BE2C (cell line): ENCODE results near the gene ATP8A2.

Experiments
- DNase-seq: peaks from one replicate; pipeline ENCODE4 v3.0.0-alpha.2; 2020
- H3K27me3 ChIP-seq: fragments of 250-450 bp; sonication (Bioruptor Pico); 2 replicates; pipeline ENCODE4 v1.5.1; 2020; ENCODE audit warnings: mild to moderate bottlenecking
- H3K36me3 ChIP-seq: fragments of 250-450 bp; sonication (Bioruptor Pico); 2 replicates; pipeline ENCODE4 v1.5.1; 2020; ENCODE audit warnings: mild to moderate bottlenecking
- H3K4me1 ChIP-seq: fragments of 250-450 bp; sonication (Bioruptor Pico); 2 replicates; pipeline ENCODE4 v1.5.1; 2020
- H3K4me3 ChIP-seq: 2 replicates; pipeline ENCODE4 v1.5.1; 2011; ENCODE audit warnings: low read depth, low read length
- H3K9me3 ChIP-seq: fragments of 250-450 bp; sonication (Bioruptor Pico); 2 replicates; pipeline ENCODE4 v1.5.1; 2020
- TF ChIP-seq, protein P1 (sequence below): IDR thresholded peaks from 2 replicates; pipeline ENCODE4 v1.5.1; 2012; ENCODE audit warnings: mild to moderate bottlenecking, low read depth, low read length

Gene ATP8A2

DNA sequence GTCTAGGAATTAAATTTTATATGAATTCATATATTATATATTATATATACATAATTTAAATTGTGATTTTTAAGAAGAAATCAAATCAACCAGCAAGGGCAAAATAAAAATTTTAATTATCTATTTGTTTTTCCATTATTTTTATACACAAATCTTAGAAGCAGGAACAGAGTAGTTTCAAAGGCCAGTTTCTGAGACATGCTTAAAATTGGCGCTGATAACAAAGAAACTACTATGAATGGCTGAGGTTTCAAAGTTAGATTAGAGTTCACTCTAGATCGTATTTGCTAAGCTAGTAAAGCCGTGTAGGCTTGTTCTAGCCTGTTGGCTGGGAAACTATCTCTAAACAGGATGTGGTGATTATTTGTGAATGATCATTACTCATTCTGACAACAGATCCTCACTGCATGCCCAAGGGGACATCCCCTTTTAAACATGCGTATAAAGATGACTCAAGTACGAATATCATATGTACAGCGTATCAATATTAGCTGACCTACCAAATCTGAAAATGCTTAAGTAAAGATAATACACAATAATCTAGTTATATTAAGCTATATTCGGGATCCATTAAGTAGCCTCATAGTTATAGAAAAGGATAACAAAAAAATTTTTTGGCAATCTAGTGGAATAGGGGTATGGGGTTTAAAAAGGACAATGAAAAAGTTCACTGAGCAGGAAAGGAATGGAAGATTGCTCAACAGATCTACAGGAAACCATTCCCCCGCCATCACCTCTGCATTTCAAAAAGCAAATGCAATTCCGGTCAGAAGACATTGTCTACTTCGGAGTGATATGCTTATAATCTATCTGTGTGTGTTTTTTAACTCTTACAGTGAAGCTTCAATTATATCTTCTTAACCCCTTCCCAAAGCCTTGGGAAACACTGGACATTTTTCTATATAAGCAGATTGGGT is 529.9 kb downstream of the ATP8A2 start:
- H3K9me3 ChIP-seq, result no peaks in the 10 kb centered on the region
- TF ChIP-seq, protein P1, sequence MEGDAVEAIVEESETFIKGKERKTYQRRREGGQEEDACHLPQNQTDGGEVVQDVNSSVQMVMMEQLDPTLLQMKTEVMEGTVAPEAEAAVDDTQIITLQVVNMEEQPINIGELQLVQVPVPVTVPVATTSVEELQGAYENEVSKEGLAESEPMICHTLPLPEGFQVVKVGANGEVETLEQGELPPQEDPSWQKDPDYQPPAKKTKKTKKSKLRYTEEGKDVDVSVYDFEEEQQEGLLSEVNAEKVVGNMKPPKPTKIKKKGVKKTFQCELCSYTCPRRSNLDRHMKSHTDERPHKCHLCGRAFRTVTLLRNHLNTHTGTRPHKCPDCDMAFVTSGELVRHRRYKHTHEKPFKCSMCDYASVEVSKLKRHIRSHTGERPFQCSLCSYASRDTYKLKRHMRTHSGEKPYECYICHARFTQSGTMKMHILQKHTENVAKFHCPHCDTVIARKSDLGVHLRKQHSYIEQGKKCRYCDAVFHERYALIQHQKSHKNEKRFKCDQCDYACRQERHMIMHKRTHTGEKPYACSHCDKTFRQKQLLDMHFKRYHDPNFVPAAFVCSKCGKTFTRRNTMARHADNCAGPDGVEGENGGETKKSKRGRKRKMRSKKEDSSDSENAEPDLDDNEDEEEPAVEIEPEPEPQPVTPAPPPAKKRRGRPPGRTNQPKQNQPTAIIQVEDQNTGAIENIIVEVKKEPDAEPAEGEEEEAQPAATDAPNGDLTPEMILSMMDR, result no peak
- no peaks in the 10 kb centered on the region for H3K36me3 ChIP-seq
- no peak overlapping the region for H3K4me3 ChIP-seq
- H3K27me3 ChIP-seq, result peaks cover 15% of the 10 kb centered on the region; the same call in 1 of the 2 replicates
- no peak for DNase-seq
- H3K4me1 ChIP-seq, result no peaks in the 10 kb centered on the region

DNA sequence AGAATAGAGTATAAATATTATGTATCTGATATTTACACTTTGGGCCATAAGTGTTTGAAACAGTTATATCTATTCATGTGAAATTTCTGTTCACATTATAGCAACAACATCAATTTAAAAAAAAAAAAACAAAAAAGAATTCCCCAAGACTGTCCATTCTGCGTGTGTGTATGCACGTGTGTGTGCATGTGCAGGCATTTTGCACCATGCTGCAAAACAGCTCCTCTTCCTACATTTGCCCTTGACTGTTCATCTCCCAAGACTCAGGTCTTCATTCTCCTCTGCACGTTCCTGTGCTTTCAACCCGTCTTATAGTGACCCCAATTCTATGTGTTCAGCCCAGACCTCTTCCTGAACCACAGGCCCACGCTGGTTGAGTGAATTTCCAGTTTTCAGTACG is 530.7 kb downstream of the ATP8A2 start:
- no peak overlapping the region for H3K4me3 ChIP-seq
- TF ChIP-seq, protein P1, result no peak

DNA sequence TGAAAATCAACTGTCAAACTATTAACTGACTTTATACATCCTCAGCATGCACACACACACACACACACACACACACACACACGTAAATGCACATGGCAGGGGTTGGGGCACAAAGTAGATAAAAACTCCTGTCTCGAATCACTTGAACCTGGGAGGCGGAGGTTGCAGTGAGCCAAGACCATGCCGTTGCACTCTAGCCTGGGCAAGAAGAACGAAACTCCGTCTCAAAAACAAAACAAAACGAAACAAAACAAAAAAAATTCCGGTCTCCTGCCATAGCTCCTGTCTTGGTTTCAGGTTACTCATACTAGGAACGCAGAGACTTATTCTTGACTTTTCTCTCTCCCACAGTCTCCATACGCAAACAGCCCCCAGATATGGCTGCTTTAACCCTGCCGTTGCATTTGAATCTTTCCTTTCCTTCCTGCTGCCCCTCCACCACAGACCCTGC is 531.1 kb downstream of the ATP8A2 start:
- no peak for DNase-seq
- no peaks in the 10 kb centered on the region for H3K36me3 ChIP-seq
- peaks cover 15% of the 10 kb centered on the region; the same call in 1 of the 2 replicates for H3K27me3 ChIP-seq
- TF ChIP-seq, protein P1, result no peak
- no peaks in the 10 kb centered on the region for H3K4me1 ChIP-seq
- no peaks in the 10 kb centered on the region for H3K9me3 ChIP-seq
- no peak overlapping the region for H3K4me3 ChIP-seq

More for the DNA sequence above, 530.7 kb downstream of the ATP8A2 start:
- DNase-seq, result no peak
- H3K9me3 ChIP-seq, result no peaks in the 10 kb centered on the region
- H3K27me3 ChIP-seq, result peaks cover 15% of the 10 kb centered on the region; the same call in 1 of the 2 replicates
- H3K4me1 ChIP-seq, result no peaks in the 10 kb centered on the region
- no peaks in the 10 kb centered on the region for H3K36me3 ChIP-seq

DNA sequence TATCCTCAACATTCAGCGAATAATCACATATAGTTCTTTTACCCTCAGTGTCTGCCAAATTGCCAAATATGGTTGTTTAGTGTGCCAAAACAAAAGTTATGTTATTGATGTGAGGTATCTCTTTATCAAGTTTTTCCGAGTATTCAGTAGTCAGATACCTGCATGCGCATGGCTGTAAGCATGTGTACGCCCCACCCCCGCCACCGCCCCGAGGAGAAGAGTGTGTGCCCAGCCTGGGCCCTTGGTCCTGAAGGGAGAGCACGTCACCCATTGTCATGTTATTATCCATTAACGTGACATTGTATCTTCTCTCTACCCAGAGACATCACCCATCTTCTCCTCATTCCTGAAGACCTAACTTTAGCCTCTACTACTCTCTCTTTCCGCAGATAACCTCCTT is 533.1 kb downstream of the ATP8A2 start:
- DNase-seq, result no peak
- Histone ChIP-seq H3K9me3 (no peaks in the 10 kb centered on the region), H3K4me3 (no peak overlapping the region), H3K27me3 (peaks cover 15% of the 10 kb centered on the region; the same call in 1 of the 2 replicates), H3K36me3 (no peaks in the 10 kb centered on the region), H3K4me1 (no peaks in the 10 kb centered on the region)
- TF ChIP-seq, protein P1, result no peak

DNA sequence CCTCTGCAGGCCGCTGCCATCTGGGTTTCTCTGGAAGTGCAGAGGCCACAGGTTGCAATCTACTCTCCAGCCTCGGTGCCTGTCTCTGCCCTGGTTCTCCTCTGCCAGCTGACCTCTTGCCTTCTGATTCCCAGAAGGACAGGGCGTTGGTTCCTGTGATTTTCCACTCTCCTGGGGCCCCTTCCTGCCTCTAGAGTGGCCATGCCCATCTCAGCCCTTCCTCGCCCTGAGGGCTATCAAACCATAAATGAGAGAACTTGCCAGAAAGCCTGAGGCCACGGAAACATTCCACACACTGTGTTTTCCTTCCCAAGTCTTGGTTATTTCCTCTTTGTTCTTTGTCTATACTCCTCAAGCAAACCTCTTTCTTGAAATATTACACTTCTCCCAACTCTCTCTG is 533.8 kb downstream of the ATP8A2 start:
- Histone ChIP-seq H3K4me1 (no peaks in the 10 kb centered on the region), H3K4me3 (no peak overlapping the region), H3K36me3 (no peaks in the 10 kb centered on the region), H3K9me3 (no peaks in the 10 kb centered on the region), H3K27me3 (peaks cover 15% of the 10 kb centered on the region; the same call in 1 of the 2 replicates)
- TF ChIP-seq, protein P1, result no peak
- DNase-seq, result no peak

DNA sequence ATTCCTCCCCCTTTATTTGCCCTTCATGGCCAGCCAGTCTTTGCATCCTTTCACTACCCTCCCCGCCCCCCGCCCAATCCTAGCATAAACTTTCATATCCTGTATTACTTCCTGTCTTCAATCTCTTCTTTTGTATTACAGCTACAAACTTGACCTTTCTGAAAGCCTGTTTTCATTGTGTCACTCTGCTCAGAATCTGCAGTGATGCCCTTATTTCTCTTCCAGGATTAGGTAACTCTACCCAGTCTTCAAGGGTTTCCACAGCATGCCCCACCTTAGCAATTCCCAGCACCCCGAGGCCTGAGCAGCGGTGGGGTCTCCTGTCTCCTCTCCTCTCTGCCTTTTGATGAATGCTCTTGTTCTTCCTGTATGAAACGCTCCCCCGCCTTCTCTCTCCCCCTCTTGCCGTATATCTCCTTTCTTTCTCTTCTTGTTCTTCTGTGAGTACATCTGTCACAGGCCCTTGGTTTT is 534.5 kb downstream of the ATP8A2 start:
- no peaks in the 10 kb centered on the region for H3K4me1 ChIP-seq
- no peak overlapping the region for H3K4me3 ChIP-seq
- no peaks in the 10 kb centered on the region for H3K9me3 ChIP-seq
- H3K27me3 ChIP-seq, result peaks cover 15% of the 10 kb centered on the region; the same call in 1 of the 2 replicates
- TF ChIP-seq, protein P1, result no peak
- H3K36me3 ChIP-seq, result no peaks in the 10 kb centered on the region
- DNase-seq, result no peak
